Activated CD4-positive, alpha-beta T cell treated with anti-CD3 and anti-CD28 coated beads, Interleukin-2, amount 10 ng/mL, durations not matched to agents 7 days and 5 days (primary cell): ENCODE data around the gene LHX4. TPM values are rescaled to one million over a fixed set of nuclear protein-coding genes. Genes with fewer than 3 reads are reported as not detected.

Experiments
- CTCF ChIA-PET: fragments of 350-600 bp; sonication (Branson Sonifier 250); formaldehyde crosslinking; loops from one replicate; lab custom pipeline; 2021; ENCODE audit warnings: antibody characterized with exemption; lab: Charles Lee
- POLR2A ChIA-PET: fragments of 350-600 bp; sonication (Branson Sonifier 250); formaldehyde crosslinking; loops from one replicate; lab custom pipeline; 2021; ENCODE audit warnings: antibody characterized with exemption; lab: Charles Lee
- DNase-seq: peaks from one replicate; pipeline ENCODE4 v3.0.0-alpha.2; 2020
- H3K27ac Mint-ChIP-seq: one replicate; pipeline ENCODE4 v1.8.0; 2021; ENCODE audit warnings: mild to moderate bottlenecking, moderate library complexity, mixed read lengths
- H3K27me3 Mint-ChIP-seq: one replicate; pipeline ENCODE4 v1.8.0; 2021; ENCODE audit warnings: mixed read lengths
- H3K36me3 Mint-ChIP-seq: one replicate; pipeline ENCODE4 v1.8.0; 2021; ENCODE audit warnings: low read depth, mixed read lengths
- H3K4me1 Mint-ChIP-seq: one replicate; pipeline ENCODE4 v1.8.0; 2021; ENCODE audit warnings: mixed read lengths
- H3K4me3 Mint-ChIP-seq: one replicate; pipeline ENCODE4 v1.8.0; 2021; ENCODE audit warnings: mild to moderate bottlenecking, moderate library complexity, mixed read lengths
- H3K9me3 Mint-ChIP-seq: one replicate; pipeline ENCODE4 v1.8.0; 2021; ENCODE audit warnings: mixed read lengths
- total RNA-seq, 2 experiments: library from RNA; stranded (reverse); gene quantifications; one replicate each; pipeline ENCODE4 v1.2.3, GENCODE V29; 2021

LHX4 gene
- total RNA-seq, 2 experiments from 2014 or later, result not detected

- peaks cover under 1% of the 10 kb centered on the region for H3K9me3 Mint-ChIP-seq
- H3K4me1 Mint-ChIP-seq, result peaks cover 11% of the 10 kb centered on the region
- H3K27me3 Mint-ChIP-seq, result no peaks in the 10 kb centered on the region
- no peak overlapping the region for H3K27ac Mint-ChIP-seq
- DNase-seq, result no peak
- no peaks in the 10 kb centered on the region for H3K36me3 Mint-ChIP-seq
- ChIA-PET CTCF (no interaction called here), POLR2A (no interaction called here)
- H3K4me3 Mint-ChIP-seq, result no peak overlapping the region
Observed at GRCh38 chr1:180301135-180301742, 71.2 kb downstream of the LHX4 start.

- Mint-ChIP-seq H3K27me3 (no peaks in the 10 kb centered on the region), H3K27ac (no peak overlapping the region), H3K9me3 (peaks cover 8% of the 10 kb centered on the region), H3K4me3 (no peak overlapping the region), H3K36me3 (peaks cover 4% of the 10 kb centered on the region), H3K4me1 (no peaks in the 10 kb centered on the region)
- ChIA-PET POLR2A (no interaction called here), CTCF (no interaction called here)
- DNase-seq, result no peak
Observed at GRCh38 chr1:180309338-180309737, 79.3 kb downstream of the LHX4 start.

- POLR2A ChIA-PET, result no interaction called here
Observed at GRCh38 chr1:180310095-180310494, 80.0 kb downstream of the LHX4 start.

GRCh38 chr1:180311011-180311730 is 81.1 kb downstream of the LHX4 start:
- DNase-seq, result no peak
- peaks cover 4% of the 10 kb centered on the region for H3K36me3 Mint-ChIP-seq
- no peaks in the 10 kb centered on the region for H3K27me3 Mint-ChIP-seq
- H3K4me1 Mint-ChIP-seq, result no peaks in the 10 kb centered on the region
- ChIA-PET POLR2A (interaction anchor here (0.6 kb wide), 1 partner anchor 152 kb away, joined by 3 read pairs; no protein-coding TSS in a partner anchor), CTCF (no interaction called here)
- H3K4me3 Mint-ChIP-seq, result no peak overlapping the region
- H3K27ac Mint-ChIP-seq, result no peak overlapping the region
- H3K9me3 Mint-ChIP-seq, result peaks cover 8% of the 10 kb centered on the region

More at GRCh38 chr1:180310095-180310494, 80.0 kb downstream of the LHX4 start:
- Mint-ChIP-seq H3K27me3 (no peaks in the 10 kb centered on the region), H3K4me3 (no peak overlapping the region), H3K36me3 (peaks cover 4% of the 10 kb centered on the region), H3K9me3 (peaks cover 8% of the 10 kb centered on the region), H3K4me1 (no peaks in the 10 kb centered on the region), H3K27ac (no peak overlapping the region)
- no peak for DNase-seq
- CTCF ChIA-PET, result interaction anchor here (0.6 kb wide), 1 partner anchor 146 kb away, joined by 3 read pairs; no protein-coding TSS in a partner anchor

- no peak overlapping the region for H3K4me3 Mint-ChIP-seq
- no peaks in the 10 kb centered on the region for H3K4me1 Mint-ChIP-seq
- no peak overlapping the region for H3K27ac Mint-ChIP-seq
- ChIA-PET CTCF (interaction anchor here (0.7 kb wide), 1 partner anchor 64 kb away, joined by 3 read pairs; no protein-coding TSS in a partner anchor), POLR2A (interaction anchor here (0.7 kb wide), 1 partner anchor 87 kb away, joined by 3 read pairs; no protein-coding TSS in a partner anchor)
- no peaks in the 10 kb centered on the region for H3K9me3 Mint-ChIP-seq
- no peaks in the 10 kb centered on the region for H3K27me3 Mint-ChIP-seq
- peaks cover 4% of the 10 kb centered on the region for H3K36me3 Mint-ChIP-seq
- DNase-seq, result no peak
Observed at GRCh38 chr1:180312926-180313325, 82.9 kb downstream of the LHX4 start.

GRCh38 chr1:180327089-180327488 is 97.0 kb downstream of the LHX4 start:
- Mint-ChIP-seq H3K4me3 (no peak overlapping the region), H3K9me3 (peaks cover 15% of the 10 kb centered on the region), H3K27me3 (no peaks in the 10 kb centered on the region), H3K27ac (no peak overlapping the region), H3K4me1 (no peaks in the 10 kb centered on the region), H3K36me3 (peaks cover 2% of the 10 kb centered on the region)
- no peak for DNase-seq
- ChIA-PET CTCF (no interaction called here), POLR2A (no interaction called here)

Other genes with a start within 250 kb of the LHX4 start
- gene QSOX1, start 75.4 kb upstream of the LHX4 start, total RNA-seq, result 10 to 100 TPM; 18.5 to 23.5 TPM